ENCODE measurements around the gene HMG20B.
A peak's percentile ranks its signal among the peaks of the same experiment; 100 is the strongest.
"Not testable (repeated sequence)": the region's sequence is repeated elsewhere in the genome, so short reads cannot be mapped to it uniquely, and the experiment has no call there.

HMG20B gene

DNA sequence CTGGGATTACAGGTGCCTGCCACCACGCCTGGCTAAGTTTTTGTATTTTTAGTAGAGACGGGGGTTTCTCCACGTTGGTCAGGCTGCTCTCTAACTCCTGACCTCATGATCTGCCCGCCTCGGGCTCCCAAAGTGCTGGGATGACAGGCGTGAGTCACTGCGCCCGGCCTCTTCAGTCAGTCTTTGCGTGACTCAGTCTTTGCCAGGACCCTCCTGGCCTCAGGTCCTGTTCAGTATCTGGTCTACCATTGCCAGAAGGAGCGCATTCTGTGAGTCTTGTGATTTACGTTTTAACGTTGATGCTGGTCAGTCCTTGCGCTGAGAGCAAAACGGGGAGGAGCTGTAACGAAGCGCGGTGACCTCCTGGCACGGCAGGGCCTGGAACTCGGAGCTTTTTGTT, 7.6 kb upstream of the HMG20B start:
- no peaks in the 10 kb centered on the region for H3K36me3 ChIP-seq
- H3K4me3 ChIP-seq (ENCODE audit: low read depth in 1 of 2, low read length in 1 of 2) = no peak overlapping the region
- H3K9me3 ChIP-seq = no peaks in the 10 kb centered on the region
- no peaks in the 10 kb centered on the region for H3K4me1 ChIP-seq (ENCODE audit: control insufficient read depth in 1 of 2, insufficient read depth in 1 of 2, low read depth in 1 of 2, low read length in 1 of 2)
- H3K27me3 ChIP-seq = no peaks in the 10 kb centered on the region
- no peak overlapping the region for H3K27ac ChIP-seq
- TF ChIP-seq, protein P1, sequence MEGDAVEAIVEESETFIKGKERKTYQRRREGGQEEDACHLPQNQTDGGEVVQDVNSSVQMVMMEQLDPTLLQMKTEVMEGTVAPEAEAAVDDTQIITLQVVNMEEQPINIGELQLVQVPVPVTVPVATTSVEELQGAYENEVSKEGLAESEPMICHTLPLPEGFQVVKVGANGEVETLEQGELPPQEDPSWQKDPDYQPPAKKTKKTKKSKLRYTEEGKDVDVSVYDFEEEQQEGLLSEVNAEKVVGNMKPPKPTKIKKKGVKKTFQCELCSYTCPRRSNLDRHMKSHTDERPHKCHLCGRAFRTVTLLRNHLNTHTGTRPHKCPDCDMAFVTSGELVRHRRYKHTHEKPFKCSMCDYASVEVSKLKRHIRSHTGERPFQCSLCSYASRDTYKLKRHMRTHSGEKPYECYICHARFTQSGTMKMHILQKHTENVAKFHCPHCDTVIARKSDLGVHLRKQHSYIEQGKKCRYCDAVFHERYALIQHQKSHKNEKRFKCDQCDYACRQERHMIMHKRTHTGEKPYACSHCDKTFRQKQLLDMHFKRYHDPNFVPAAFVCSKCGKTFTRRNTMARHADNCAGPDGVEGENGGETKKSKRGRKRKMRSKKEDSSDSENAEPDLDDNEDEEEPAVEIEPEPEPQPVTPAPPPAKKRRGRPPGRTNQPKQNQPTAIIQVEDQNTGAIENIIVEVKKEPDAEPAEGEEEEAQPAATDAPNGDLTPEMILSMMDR (IDR thresholded peaks at IDR 0.05) = no peak

DNA sequence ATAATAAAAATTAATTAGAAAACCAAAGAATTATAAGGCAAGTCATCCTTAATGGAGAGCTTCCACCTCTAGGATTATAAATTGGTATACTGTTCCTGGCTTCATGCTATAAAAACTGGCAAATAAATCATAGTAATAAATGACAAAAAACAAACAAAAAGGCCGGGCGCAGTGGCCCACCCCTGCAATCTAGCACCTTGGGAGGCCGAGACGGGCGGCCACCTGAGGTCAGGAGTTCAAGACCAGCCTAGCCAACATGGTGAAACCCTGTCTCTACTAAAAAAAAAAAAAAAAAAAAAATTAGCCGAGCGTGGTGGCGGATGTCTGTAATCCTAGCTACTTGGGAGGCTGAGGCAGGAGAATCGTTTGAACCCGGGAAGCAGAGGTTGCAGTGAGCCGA, 2.7 kb upstream of the HMG20B start:
- not testable (repeated sequence) for H3K27me3 ChIP-seq; H3K27ac ChIP-seq; H3K36me3 ChIP-seq; H3K4me3 ChIP-seq (ENCODE audit: low read depth in 1 of 2, low read length in 1 of 2); H3K9me3 ChIP-seq
- peaks cover 16 to 22% of the 10 kb centered on the region in 2 experiments for H3K4me1 ChIP-seq (ENCODE audit: control insufficient read depth in 1 of 2, insufficient read depth in 1 of 2, low read depth in 1 of 2, low read length in 1 of 2)

DNA sequence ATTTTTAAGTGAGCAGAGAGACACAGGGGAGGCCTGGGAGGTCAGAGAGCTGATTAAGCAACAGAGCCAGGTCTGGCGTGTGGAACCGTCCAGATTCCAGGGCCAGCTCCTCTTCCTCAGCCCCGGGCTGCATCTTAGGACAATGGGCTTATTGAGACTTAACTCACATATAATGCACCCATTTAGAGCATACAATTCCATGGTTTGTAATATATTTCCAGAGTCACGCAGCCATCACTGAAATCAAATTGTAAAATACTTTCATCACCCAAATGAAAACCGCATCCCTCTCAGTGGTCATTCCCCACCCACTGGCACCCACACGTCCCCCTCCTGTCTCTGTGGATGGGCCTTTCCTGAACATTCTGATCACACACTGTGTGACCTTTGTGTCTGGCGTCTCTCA, 2.1 kb upstream of the HMG20B start:
- Histone ChIP-seq H3K27ac (no peak overlapping the region), H3K9me3 (no peaks in the 10 kb centered on the region), H3K36me3 (no peaks in the 10 kb centered on the region), H3K27me3 (no peaks in the 10 kb centered on the region), H3K4me1 (ENCODE audit: control insufficient read depth in 1 of 2, insufficient read depth in 1 of 2, low read depth in 1 of 2, low read length in 1 of 2) (peaks cover 16 to 22% of the 10 kb centered on the region in 2 experiments), H3K4me3 (ENCODE audit: low read depth in 1 of 2, low read length in 1 of 2) (no peak overlapping the region)
- TF ChIP-seq, protein P1 (IDR thresholded peaks at IDR 0.05) = no peak

DNA sequence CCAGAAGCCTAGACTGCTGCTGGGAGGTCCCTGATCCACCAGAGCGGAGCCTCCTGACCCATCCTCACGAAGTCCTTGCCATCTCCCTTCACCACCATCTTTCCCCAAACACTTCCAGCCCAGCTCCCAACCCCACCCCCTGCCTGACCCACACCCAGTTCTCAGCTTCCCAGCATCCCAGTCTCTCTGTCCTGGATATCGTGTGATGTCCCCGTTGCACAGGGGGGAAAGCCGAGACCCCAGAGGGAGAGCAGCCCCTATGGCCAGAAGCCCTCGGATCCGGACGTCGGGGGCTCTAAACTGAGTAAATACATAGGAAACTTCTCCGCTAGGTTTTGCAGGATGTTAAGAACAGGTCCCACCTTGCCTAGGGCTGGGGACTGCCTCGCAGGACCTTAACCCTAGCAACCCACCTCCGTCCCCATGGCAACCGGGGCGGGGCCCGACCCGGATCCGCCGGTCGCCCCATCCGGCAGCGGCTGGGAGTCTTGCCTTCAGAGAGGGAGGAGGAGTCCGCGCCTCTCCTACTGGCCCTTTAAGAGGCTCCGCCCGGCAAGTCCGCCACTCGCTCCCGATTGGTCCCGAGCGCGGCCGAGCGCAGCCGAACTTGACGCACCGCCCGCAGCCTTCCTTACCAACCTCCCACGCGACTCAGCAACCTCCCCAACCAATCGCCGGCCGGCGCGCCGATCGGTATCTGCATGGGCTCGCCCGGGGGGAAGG, 451 bp upstream of the HMG20B start:
- Histone ChIP-seq H3K27ac (peak overlapping the region; percentile 86), H3K9me3 (no peaks in the 10 kb centered on the region), H3K4me1 (ENCODE audit: control insufficient read depth in 1 of 2, insufficient read depth in 1 of 2, low read depth in 1 of 2, low read length in 1 of 2) (peaks cover 22 to 28% of the 10 kb centered on the region in 2 experiments), H3K36me3 (no peaks in the 10 kb centered on the region), H3K4me3 (ENCODE audit: low read depth in 1 of 2, low read length in 1 of 2) (peak overlapping the region; percentile 83 to 99), H3K27me3 (no peaks in the 10 kb centered on the region)
- TF ChIP-seq, protein P1 (IDR thresholded peaks at IDR 0.05) = peak; percentile 59

DNA sequence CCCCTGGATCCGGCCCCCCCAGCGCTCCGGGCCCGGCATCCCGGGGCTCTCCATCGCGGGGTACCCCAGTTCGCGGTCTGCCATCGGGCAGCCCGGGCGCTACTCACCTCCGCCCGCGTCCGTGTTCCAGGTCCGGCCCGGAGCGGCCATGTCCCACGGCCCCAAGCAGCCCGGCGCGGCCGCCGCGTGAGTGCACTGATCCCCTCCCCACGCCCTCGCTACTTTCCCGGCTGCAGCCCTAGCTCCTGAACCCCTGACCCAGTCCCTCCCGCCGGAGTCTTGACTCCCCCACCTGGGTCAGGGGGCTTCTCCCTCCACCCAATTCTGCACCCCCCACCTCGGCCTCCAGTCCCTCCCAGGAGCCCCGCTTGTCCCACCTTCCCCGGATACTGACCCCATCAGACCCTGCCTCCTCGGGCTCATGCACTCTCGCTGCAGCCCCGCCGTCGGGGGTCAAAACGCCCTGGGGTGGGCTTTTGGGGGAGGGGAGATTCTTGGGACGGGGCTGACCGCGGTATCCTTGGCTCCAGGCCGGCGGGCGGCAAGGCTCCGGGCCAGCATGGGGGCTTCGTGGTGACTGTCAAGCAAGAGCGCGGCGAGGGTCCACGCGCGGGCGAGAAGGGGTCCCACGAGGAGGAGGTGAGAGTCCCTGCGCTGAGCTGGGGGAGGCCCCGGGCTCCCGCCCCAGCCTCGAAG, 566 bp downstream of the HMG20B start:
- H3K36me3 ChIP-seq = peaks cover 5% of the 10 kb centered on the region
- H3K4me1 ChIP-seq (ENCODE audit: control insufficient read depth in 1 of 2, insufficient read depth in 1 of 2, low read depth in 1 of 2, low read length in 1 of 2) = peaks cover 22 to 28% of the 10 kb centered on the region in 2 experiments
- no peaks in the 10 kb centered on the region for H3K27me3 ChIP-seq
- H3K27ac ChIP-seq = peak overlapping the region; percentile 86
- TF ChIP-seq, protein P1 (IDR thresholded peaks at IDR 0.05) = no peak
- H3K4me3 ChIP-seq (ENCODE audit: low read depth in 1 of 2, low read length in 1 of 2) = peak overlapping the region; percentile 83 to 99
- no peaks in the 10 kb centered on the region for H3K9me3 ChIP-seq

All from neutrophil (primary cell).